H1 (cell line): ENCODE measurements around the gene SLC17A6. TPM values are rescaled to one million over a fixed set of nuclear protein-coding genes. Genes with fewer than 3 reads are reported as not detected.
A peak's percentile ranks its signal among the peaks of the same experiment; 100 is the strongest.

Experiments used
- CTCF ChIA-PET: fragments of 300-600 bp; sonication (Branson Sonifier 250); formaldehyde crosslinking; loops from one replicate; lab custom pipeline; 2021; ENCODE audit not compliant: partially characterized antibody; lab: Charles Lee
- POLR2A ChIA-PET: fragments of 300-600 bp; sonication (Branson Sonifier 250); formaldehyde crosslinking; loops from one replicate; lab custom pipeline; 2021; ENCODE audit warnings: inconsistent platforms; ENCODE audit not compliant: partially characterized antibody; lab: Charles Lee
- DNase-seq, 2 experiments: peaks; one replicate each; pipeline versions ENCODE4 v3.0.0 to v3.0.0-alpha.2; 2010 to 2022; ENCODE audit warnings: low spot score in 2 of 2, low read depth in 1 of 2, mixed read lengths in 1 of 2
- FAIRE-seq: peaks from 2 replicates; lab custom pipeline; 2011; peaks lifted over from hg19 to GRCh38; lab: Jason Lieb, UNC
- H2AFZ ChIP-seq: 2 replicates; pipeline ENCODE4 v1.8.1; 2012; ENCODE audit warnings: low read length, inconsistent platforms
- H2AK5ac ChIP-seq: 2 replicates; pipeline ENCODE4 v1.6.1; 2013; ENCODE audit warnings: low read depth, low read length
- H2BK120ac ChIP-seq: replicated peaks from 2 replicates; pipeline ENCODE3; 2013; ENCODE audit warnings: low read depth, low read length, inconsistent platforms
- H2BK12ac ChIP-seq: 2 replicates; pipeline ENCODE4 v1.6.1; 2013; ENCODE audit warnings: low read depth, low read length
- H2BK15ac ChIP-seq: 2 replicates; pipeline ENCODE4 v1.6.1; 2013; ENCODE audit warnings: low read length
- H2BK20ac ChIP-seq: 2 replicates; pipeline ENCODE4 v1.6.1; 2013; ENCODE audit warnings: low read length
- H2BK5ac ChIP-seq: 2 replicates; pipeline ENCODE4 v1.6.1; 2013; ENCODE audit warnings: low read depth, low read length
- H3K14ac ChIP-seq: 2 replicates; pipeline ENCODE4 v1.6.1; 2013; ENCODE audit warnings: inconsistent platforms; ENCODE audit not compliant: insufficient read length
- H3K18ac ChIP-seq: 2 replicates; pipeline ENCODE4 v1.6.1; 2013; ENCODE audit warnings: low read length; ENCODE audit errors: extremely low read depth
- H3K23ac ChIP-seq: 2 replicates; pipeline ENCODE4 v1.6.1; 2013; ENCODE audit warnings: inconsistent platforms; ENCODE audit not compliant: insufficient read length
- H3K23me2 ChIP-seq: 2 replicates; pipeline ENCODE4 v1.6.1; 2013; ENCODE audit warnings: low read depth, low read length
- H3K27ac ChIP-seq: 2 replicates; pipeline ENCODE4 v1.6.1; 2011; ENCODE audit warnings: low read depth, low read length, inconsistent platforms
- H3K27me3 ChIP-seq, 4 experiments: replicated peaks in 1 of 4; 1 replicate in 1 of 4; 2 replicates in 3 of 4; pipeline versions ENCODE4 v1.6.1 to v1.8.1; 2011 to 2013; ENCODE audit warnings: low read length in 3 of 4, mild to moderate bottlenecking in 3 of 4, inconsistent platforms in 2 of 4, mixed read lengths in 2 of 4, moderate library complexity in 1 of 4; ENCODE audit not compliant: control insufficient read depth in 3 of 4, insufficient read depth in 3 of 4; ENCODE audit errors: extremely low read depth in 1 of 4
- H3K36me3 ChIP-seq, 4 experiments: 2 replicates each; pipeline versions ENCODE4 v1.6.1 to v1.8.1; 2011 to 2013; ENCODE audit warnings: mild to moderate bottlenecking in 4 of 4, low read length in 3 of 4, moderate library complexity in 2 of 4, control low read depth in 1 of 4, inconsistent platforms in 1 of 4; ENCODE audit not compliant: insufficient read depth in 4 of 4, control insufficient read depth in 2 of 4
- H3K4ac ChIP-seq: replicated peaks from 2 replicates; pipeline ENCODE3; 2013; ENCODE audit warnings: low read length, low read depth, mixed read lengths, inconsistent platforms; ENCODE audit not compliant: insufficient read length
- H3K4me1 ChIP-seq, 4 experiments: replicated peaks in 1 of 4; 1 replicate in 1 of 4; 2 replicates in 3 of 4; pipeline versions ENCODE4 v1.6.1 to v1.8.1; 2011 to 2013; ENCODE audit warnings: low read length in 3 of 4, inconsistent platforms in 2 of 4, mixed read lengths in 1 of 4; ENCODE audit not compliant: insufficient read depth in 4 of 4, control insufficient read depth in 3 of 4
- H3K4me2 ChIP-seq, 2 experiments: 2 replicates each; pipeline versions ENCODE4 v1.6.1 to v1.8.1; 2011 to 2013; ENCODE audit warnings: low read depth in 2 of 2, low read length in 2 of 2, control low read depth in 1 of 2, inconsistent platforms in 1 of 2, mild to moderate bottlenecking in 1 of 2; ENCODE audit not compliant: insufficient read depth in 1 of 2
- H3K4me3 ChIP-seq, 4 experiments: fragments of 200-600, 300-600 bp in 1 of 4; sonication (generic), shearing (Covaris generic), sonication (Bioruptor Twin) in 1 of 4; 2 replicates each; pipeline versions ENCODE4 v1.5.1 to v1.8.1; 2011 to 2016; ENCODE audit warnings: low read length in 4 of 4, low read depth in 3 of 4, control low read depth in 2 of 4, inconsistent platforms in 2 of 4, mild to moderate bottlenecking in 2 of 4, mixed read lengths in 1 of 4, moderate library complexity in 1 of 4; ENCODE audit not compliant: insufficient read depth in 2 of 4; ENCODE audit errors: extremely low read depth in 1 of 4
- H3K56ac ChIP-seq: replicated peaks from 2 replicates; pipeline ENCODE3; 2013; ENCODE audit warnings: low read depth, mild to moderate bottlenecking, mixed read lengths, low read length, inconsistent platforms; ENCODE audit not compliant: insufficient read length
- H3K79me1 ChIP-seq: 2 replicates; pipeline ENCODE4 v1.6.1; 2013; ENCODE audit warnings: low read depth, low read length, control low read depth
- H3K79me2 ChIP-seq, 2 experiments: 2 replicates each; pipeline versions ENCODE4 v1.6.1 to v1.8.1; 2012 to 2013; ENCODE audit warnings: low read length in 2 of 2, mild to moderate bottlenecking in 2 of 2, inconsistent platforms in 1 of 2; ENCODE audit not compliant: insufficient read depth in 2 of 2, control insufficient read depth in 1 of 2
- H3K9ac ChIP-seq, 4 experiments: replicated peaks in 1 of 4; 1 replicate in 1 of 4; 2 replicates in 3 of 4; pipeline versions ENCODE4 v1.6.1 to v1.8.1; 2011 to 2013; ENCODE audit warnings: low read depth in 3 of 4, low read length in 3 of 4, control low read depth in 2 of 4, mild to moderate bottlenecking in 2 of 4, moderate library complexity in 2 of 4, inconsistent platforms in 1 of 4; ENCODE audit errors: extremely low read depth in 1 of 4
- H3K9me3 ChIP-seq, 2 experiments: 2 replicates each; pipeline versions ENCODE4 v1.6.1 to v1.8.1; 2012 to 2013; ENCODE audit warnings: mild to moderate bottlenecking in 2 of 2, moderate library complexity in 2 of 2, control low read depth in 1 of 2, inconsistent platforms in 1 of 2, low read depth in 1 of 2, low read length in 1 of 2, mixed read lengths in 1 of 2; ENCODE audit not compliant: insufficient read depth in 2 of 2
- H4K20me1 ChIP-seq, 2 experiments: replicated peaks in 1 of 2; 2 replicates each; pipeline versions ENCODE3 to v1.8.1; 2011 to 2013; ENCODE audit warnings: inconsistent platforms in 2 of 2, low read length in 2 of 2, mild to moderate bottlenecking in 1 of 2; ENCODE audit not compliant: insufficient read depth in 2 of 2, control insufficient read depth in 1 of 2
- H4K5ac ChIP-seq: 2 replicates; pipeline ENCODE4 v1.6.1; 2013; ENCODE audit warnings: low read length, low read depth, mixed read lengths, inconsistent platforms; ENCODE audit not compliant: insufficient read length
- H4K8ac ChIP-seq: 2 replicates; pipeline ENCODE4 v1.8.0; 2013; ENCODE audit warnings: mild to moderate bottlenecking, moderate library complexity, low read length, inconsistent platforms; ENCODE audit not compliant: insufficient read depth; ENCODE audit errors: extremely low read depth
- H4K91ac ChIP-seq: replicated peaks from 2 replicates; pipeline ENCODE3; 2013; ENCODE audit warnings: low read length, mixed read lengths, inconsistent platforms; ENCODE audit not compliant: insufficient read length
- BCL11A ChIP-seq, 2 experiments: IDR thresholded peaks; one replicate each; pipeline ENCODE4 v1.6.1; 2011; ENCODE audit warnings: low read depth in 2 of 2, low read length in 2 of 2, mild to moderate bottlenecking in 2 of 2
- HDAC6 ChIP-seq: IDR thresholded peaks from one replicate; pipeline ENCODE4 v1.7.1; 2012; ENCODE audit warnings: low read depth, mild to moderate bottlenecking, inconsistent platforms, low read length, moderate library complexity
- KDM4A ChIP-seq: IDR thresholded peaks from one replicate; pipeline ENCODE4 v1.7.1; 2012; ENCODE audit warnings: low read depth, mild to moderate bottlenecking, moderate library complexity, low read length, inconsistent platforms; ENCODE audit not compliant: severe bottlenecking
- RAD21 ChIP-seq, 2 experiments: IDR thresholded peaks in 1 of 2; conservative IDR thresholded peaks in 1 of 2; 2 replicates each; pipeline ENCODE4 v1.6.1; 2011; ENCODE audit warnings: low read depth in 2 of 2, low read length in 2 of 2, improper control_type of control experiment in 1 of 2, inconsistent platforms in 1 of 2, mild to moderate bottlenecking in 1 of 2, moderate library complexity in 1 of 2
- YY1 ChIP-seq: IDR thresholded peaks from 2 replicates; pipeline ENCODE4 v1.6.1; 2011; ENCODE audit warnings: low read depth, mild to moderate bottlenecking, low read length
- WGBS, 2 experiments: shearing (Covaris generic) in 1 of 2; methylation state at CpG; one replicate each; pipeline versions ENCODE4 v1.1.6 to v1.1.7; 2013 to 2015; ENCODE audit warnings: low lambda C conversion rate in 2 of 2, mixed read lengths in 2 of 2, inconsistent platforms in 1 of 2, low coverage in 1 of 2, missing lambda C conversion rate in 1 of 2; ENCODE audit not compliant: insufficient replicate concordance in 2 of 2, insufficient coverage in 1 of 2, insufficient read length in 1 of 2; ENCODE audit errors: extremely low coverage in 1 of 2, missing lambda C conversion rate in 1 of 2; 5-methylcytosine and 5-hydroxymethylcytosine counted together
- polyA plus RNA-seq, 7 experiments: library from polyadenylated mRNA; depleted of rRNA in 3 of 7; stranded (reverse) in 5 of 7; unstranded in 2 of 7; fragments of >200 nt in 5 of 7; fragments of 200-250 nt in 2 of 7; gene quantifications; 1 replicate in 5 of 7; 2 replicates in 1 of 7; 4 replicates in 1 of 7; pipeline versions ENCODE4 v1.2.1 to v1.2.3, GENCODE V29; 2011 to 2013; ENCODE audit warnings: missing spikeins in 2 of 7, mixed read lengths in 2 of 7
- total RNA-seq: library from RNA; stranded (reverse); fragmentation: NEBNext Ultra II Directional; extraction: Animal tissue kit (Norgen Biotek cat#: 25700); gene quantifications from 2 replicates; pipeline ENCODE4 v1.2.1, GENCODE V29; 2021
- TF ChIP-seq, protein P1 (sequence below): IDR thresholded peaks from 2 replicates; pipeline ENCODE4 v1.6.1; 2012; ENCODE audit warnings: inconsistent platforms
- TF ChIP-seq, protein P2 (sequence below): IDR thresholded peaks from 2 replicates; pipeline ENCODE4 v1.6.1; 2012; ENCODE audit warnings: inconsistent platforms
- TF ChIP-seq, protein P3 (sequence below), 3 experiments: IDR thresholded peaks; 1 replicate in 2 of 3; 2 replicates in 1 of 3; pipeline versions ENCODE4 v1.5.1 to v1.6.1; 2011; ENCODE audit warnings: low read length in 3 of 3, mild to moderate bottlenecking in 3 of 3, inconsistent platforms in 2 of 3, low read depth in 1 of 3, moderate library complexity in 1 of 3; ENCODE audit not compliant: insufficient read depth in 1 of 3; ENCODE audit errors: control extremely low read depth in 1 of 3

SLC17A6 gene
- total and polyA plus RNA-seq, 2 of the 8 experiments (the other 6 are each of a cell fraction or from before 2014, with no cell fraction given) = 0.24 to 1.6 TPM

DNA sequence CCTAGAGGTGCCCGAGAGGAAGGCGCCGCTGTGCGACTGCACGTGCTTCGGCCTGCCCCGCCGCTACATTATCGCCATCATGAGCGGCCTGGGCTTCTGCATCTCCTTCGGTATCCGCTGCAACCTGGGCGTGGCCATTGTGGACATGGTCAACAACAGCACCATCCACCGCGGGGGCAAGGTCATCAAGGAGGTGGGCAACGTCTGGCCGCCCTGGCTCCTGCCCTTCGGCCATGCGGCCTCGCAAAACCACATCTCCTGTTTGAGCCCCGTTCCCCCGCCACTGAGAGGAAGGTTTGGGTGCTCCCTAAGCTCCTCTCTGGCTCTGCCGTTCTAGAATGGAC is 3.4 kb downstream of the SLC17A6 start:
- Histone ChIP-seq H3K56ac (no peak overlapping the region), H2BK20ac (peak overlapping the region; percentile 13; the same call in 1 of the 2 replicates), H2AFZ (peak overlapping the region; percentile 46; the same call in 1 of the 2 replicates), H3K9ac (no peak overlapping the region), H3K4me1 (peaks cover 15 to 24% (median 21%) of the 10 kb centered on the region in 4 experiments), H4K5ac (no peak overlapping the region), H3K4ac (peak overlapping the region; percentile 13), H2BK5ac (peak overlapping the region; percentile 18; the same call in 1 of the 2 replicates), H3K23me2 (peaks cover 34% of the 10 kb centered on the region), H3K23ac (no peak overlapping the region), H3K9me3 (no peaks in the 10 kb centered on the region), H4K91ac (peak overlapping the region; percentile 75), H3K4me3 (peak overlapping the region; percentile 29 to 58 (median 42); a peak in 5 of 8 replicates), H4K20me1 (no peaks in the 10 kb centered on the region), H2BK12ac (peak overlapping the region; percentile 32), H2BK120ac (peak overlapping the region; percentile 6), H2BK15ac (peak overlapping the region; percentile 83), H4K8ac (peak overlapping the region; percentile 89), H3K18ac (peak overlapping the region; percentile 67; the same call in 1 of the 2 replicates), H3K14ac (no peak overlapping the region), H3K36me3 (no peaks in the 10 kb centered on the region), H3K27ac (no peak overlapping the region), H3K79me2 (no peaks in the 10 kb centered on the region), H3K27me3 (peaks cover 8 to 50% (median 31%) of the 10 kb centered on the region in 4 experiments; a peak in 6 of 7 replicates), H3K79me1 (no peaks in the 10 kb centered on the region), H2AK5ac (no peak overlapping the region), H3K4me2 (peak overlapping the region; percentile 75 to 97)
- FAIRE-seq (no peak), DNase-seq (peak in 1 of 2 experiments; percentile 58)
- TF ChIP-seq YY1 (0 out of 2 replicates have a peak, but pooled peaks have one; percentile 28), BCL11A (IDR thresholded peaks at IDR 0.05; ENCODE audit: low read depth in 2 of 2, low read length in 2 of 2) (no peak), HDAC6 (no peak), KDM4A (peak; percentile 7), RAD21 (IDR thresholded peaks at IDR 0.05 in 1 of 2, conservative IDR thresholded peaks at IDR 0.05 in 1 of 2; ENCODE audit: low read depth in 2 of 2, low read length in 2 of 2) (no peak)
- TF ChIP-seq, protein P1, sequence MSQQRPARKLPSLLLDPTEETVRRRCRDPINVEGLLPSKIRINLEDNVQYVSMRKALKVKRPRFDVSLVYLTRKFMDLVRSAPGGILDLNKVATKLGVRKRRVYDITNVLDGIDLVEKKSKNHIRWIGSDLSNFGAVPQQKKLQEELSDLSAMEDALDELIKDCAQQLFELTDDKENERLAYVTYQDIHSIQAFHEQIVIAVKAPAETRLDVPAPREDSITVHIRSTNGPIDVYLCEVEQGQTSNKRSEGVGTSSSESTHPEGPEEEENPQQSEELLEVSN = peak; percentile 84
- TF ChIP-seq, protein P2, sequence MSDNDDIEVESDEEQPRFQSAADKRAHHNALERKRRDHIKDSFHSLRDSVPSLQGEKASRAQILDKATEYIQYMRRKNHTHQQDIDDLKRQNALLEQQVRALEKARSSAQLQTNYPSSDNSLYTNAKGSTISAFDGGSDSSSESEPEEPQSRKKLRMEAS = peak; percentile 94
- TF ChIP-seq, protein P3, sequence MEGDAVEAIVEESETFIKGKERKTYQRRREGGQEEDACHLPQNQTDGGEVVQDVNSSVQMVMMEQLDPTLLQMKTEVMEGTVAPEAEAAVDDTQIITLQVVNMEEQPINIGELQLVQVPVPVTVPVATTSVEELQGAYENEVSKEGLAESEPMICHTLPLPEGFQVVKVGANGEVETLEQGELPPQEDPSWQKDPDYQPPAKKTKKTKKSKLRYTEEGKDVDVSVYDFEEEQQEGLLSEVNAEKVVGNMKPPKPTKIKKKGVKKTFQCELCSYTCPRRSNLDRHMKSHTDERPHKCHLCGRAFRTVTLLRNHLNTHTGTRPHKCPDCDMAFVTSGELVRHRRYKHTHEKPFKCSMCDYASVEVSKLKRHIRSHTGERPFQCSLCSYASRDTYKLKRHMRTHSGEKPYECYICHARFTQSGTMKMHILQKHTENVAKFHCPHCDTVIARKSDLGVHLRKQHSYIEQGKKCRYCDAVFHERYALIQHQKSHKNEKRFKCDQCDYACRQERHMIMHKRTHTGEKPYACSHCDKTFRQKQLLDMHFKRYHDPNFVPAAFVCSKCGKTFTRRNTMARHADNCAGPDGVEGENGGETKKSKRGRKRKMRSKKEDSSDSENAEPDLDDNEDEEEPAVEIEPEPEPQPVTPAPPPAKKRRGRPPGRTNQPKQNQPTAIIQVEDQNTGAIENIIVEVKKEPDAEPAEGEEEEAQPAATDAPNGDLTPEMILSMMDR (IDR thresholded peaks at IDR 0.05; ENCODE audit: control extremely low read depth in 1 of 3, insufficient read depth in 1 of 3, low read depth in 1 of 3, low read length in 3 of 3) = peak in 2 of 3 experiments; percentile 14 to 17; a peak in 2 of 4 replicates
- 44% methylated on average over 23 of the region's 23 CpGs; no CpG with 5 or more reads in 1 of the 2 experiments for WGBS, 2 experiments
- CTCF ChIA-PET = interaction anchor here (0.8 to 1.5 kb wide), 7 partner anchors 10 to 219 kb away, joined by 3 to 4 read pairs (median 3); no protein-coding TSS in a partner anchor
- POLR2A ChIA-PET = interaction anchor here (1.2 kb wide), 1 partner anchor 108 kb away, joined by 3 read pairs; no protein-coding TSS in a partner anchor
